MCF 10A (cell line): Measurements from ENCODE around the gene FILIP1L. TPM values are rescaled to one million over a fixed set of nuclear protein-coding genes. Genes with fewer than 3 reads are reported as not detected.
"Not testable (repeated sequence)": the region's sequence is repeated elsewhere in the genome, so short reads cannot be mapped to it uniquely, and the experiment has no call there.

ENCODE experiments used
- BruUV-seq: library from RNA; stranded (reverse); fragments of 400-500 nt; replicated peaks from 2 replicates; lab custom pipeline; 2021; lab: Mats Ljungman, UMichigan
- CTCF ChIA-PET: fragments of 300-600 bp; sonication (Branson Sonifier 250); formaldehyde crosslinking; extraction: SDS; loops from one replicate; lab custom pipeline; 2021; ENCODE audit warnings: antibody characterized with exemption, inconsistent platforms; lab: Yijun Ruan, JAX
- POLR2A ChIA-PET: fragments of 300-600, 350-650 bp; sonication (Branson Sonifier 250); formaldehyde crosslinking; extraction: SDS; loops from one replicate; lab custom pipeline; 2020; ENCODE audit warnings: antibody characterized with exemption, inconsistent platforms; lab: Yijun Ruan, JAX
- DNase-seq: peaks from one replicate; pipeline ENCODE4 v3.0.0-alpha.2; 2018; ENCODE audit not compliant: unreplicated experiment
- H3K27ac Mint-ChIP-seq: one replicate; pipeline ENCODE4 v1.8.0; 2022; ENCODE audit warnings: mild to moderate bottlenecking, low read depth, mixed read lengths; ENCODE audit not compliant: unreplicated experiment
- H3K27me3 Mint-ChIP-seq: one replicate; pipeline ENCODE4 v1.8.0; 2022; ENCODE audit warnings: mixed read lengths; ENCODE audit not compliant: insufficient read depth, unreplicated experiment
- H3K36me3 Mint-ChIP-seq: one replicate; pipeline ENCODE4 v1.8.0; 2022; ENCODE audit warnings: mild to moderate bottlenecking, moderate library complexity, mixed read lengths; ENCODE audit not compliant: insufficient read depth, unreplicated experiment
- H3K4me1 Mint-ChIP-seq: one replicate; pipeline ENCODE4 v1.8.0; 2022; ENCODE audit warnings: mixed read lengths; ENCODE audit not compliant: insufficient read depth, unreplicated experiment
- H3K4me3 Mint-ChIP-seq: one replicate; pipeline ENCODE4 v1.8.0; 2022; ENCODE audit warnings: mild to moderate bottlenecking, moderate library complexity, mixed read lengths; ENCODE audit not compliant: unreplicated experiment
- H3K9me3 Mint-ChIP-seq: one replicate; pipeline ENCODE4 v1.8.0; 2022; ENCODE audit warnings: mixed read lengths; ENCODE audit not compliant: unreplicated experiment
- CTCF ChIP-seq: fragments of 200-600 bp; IDR thresholded peaks from one replicate; pipeline ENCODE4 v1.8.0; 2022; ENCODE audit warnings: antibody characterized with exemption, mild to moderate bottlenecking; ENCODE audit not compliant: unreplicated experiment
- intact Hi-C: fragments of 100-400 bp; cut with micrococcal nuclease; formaldehyde crosslinking; loops from 2 replicates; pipeline ENCODE4 v1.14.1; 2022
- total RNA-seq: library from RNA; stranded (reverse); gene quantifications from 2 replicates; pipeline ENCODE4 v1.2.3, GENCODE V29; 2022

FILIP1L gene
- total RNA-seq, 1 experiment from 2014 or later = 2.4 TPM

- TF ChIP-seq CTCF = no peak
- ChIA-PET CTCF (interaction anchor here (0.5 to 2.6 kb wide), 59 partner anchors 9 to 1381 kb away, joined by 3 to 42 read pairs (median 5); partner anchors contain the start of gene TBC1D23), POLR2A (interaction anchor here (0.7 to 1.5 kb wide), 8 partner anchors 22 to 419 kb away, joined by 3 to 5 read pairs (median 4); no protein-coding TSS in a partner anchor)
- H3K9me3 Mint-ChIP-seq = no peaks in the 10 kb centered on the region
- H3K4me3 Mint-ChIP-seq = no peak overlapping the region
- DNase-seq = no peak
- H3K4me1 Mint-ChIP-seq = no peaks in the 10 kb centered on the region
- H3K27ac Mint-ChIP-seq = no peak overlapping the region
- BruUV-seq = no TSS peak
- intact Hi-C loops = loop anchor here (1.0 kb wide), 4 partner anchors 164 to 411 kb away; no protein-coding TSS in a partner anchor
- H3K36me3 Mint-ChIP-seq = peaks cover 6% of the 10 kb centered on the region
- H3K27me3 Mint-ChIP-seq = no peaks in the 10 kb centered on the region
Observed at GRCh38 chr3:99843590-99844258, 270.6 kb downstream of the FILIP1L start.

GRCh38 chr3:99842826-99843589 lies 271.3 kb downstream of the FILIP1L start:
- no peaks in the 10 kb centered on the region for H3K4me1 Mint-ChIP-seq
- intact Hi-C loops = loop anchor here (1.0 kb wide), 4 partner anchors 164 to 411 kb away; no protein-coding TSS in a partner anchor
- no peak overlapping the region for H3K4me3 Mint-ChIP-seq
- peak; percentile 52 for DNase-seq
- no TSS peak for BruUV-seq
- H3K27me3 Mint-ChIP-seq = no peaks in the 10 kb centered on the region
- CTCF ChIA-PET = interaction anchor here (0.6 to 2.6 kb wide), 42 partner anchors 9 to 486 kb away, joined by 3 to 42 read pairs (median 5); partner anchors contain the start of gene TBC1D23
- H3K27ac Mint-ChIP-seq = no peak overlapping the region
- peak; percentile 69 for TF ChIP-seq CTCF
- H3K9me3 Mint-ChIP-seq = no peaks in the 10 kb centered on the region
- POLR2A ChIA-PET = interaction anchor here (0.6 to 1.5 kb wide), 7 partner anchors 23 to 411 kb away, joined by 3 to 5 read pairs (median 4); no protein-coding TSS in a partner anchor
- H3K36me3 Mint-ChIP-seq = peaks cover 3% of the 10 kb centered on the region

GRCh38 chr3:99841949-99842348 lies 272.4 kb downstream of the FILIP1L start:
- H3K9me3 Mint-ChIP-seq, H3K4me3 Mint-ChIP-seq, H3K27ac Mint-ChIP-seq, intact Hi-C loops, H3K36me3 Mint-ChIP-seq, BruUV-seq, H3K4me1 Mint-ChIP-seq, H3K27me3 Mint-ChIP-seq, DNase-seq: not testable (repeated sequence)
- CTCF ChIA-PET = interaction anchor here (1.2 to 3.2 kb wide), 5 partner anchors 9 to 412 kb away, joined by 3 to 21 read pairs (median 4); no protein-coding TSS in a partner anchor
- POLR2A ChIA-PET = interaction anchor here (0.9 to 1.2 kb wide), 4 partner anchors 356 to 418 kb away, joined by 3 to 4 read pairs (median 4); partner anchors contain the start of gene TBC1D23

- CTCF ChIA-PET = interaction anchor here (0.6 to 3.2 kb wide), 10 partner anchors 9 to 423 kb away, joined by 3 to 20 read pairs (median 4); no protein-coding TSS in a partner anchor
- Mint-ChIP-seq H3K36me3 (no peaks in the 10 kb centered on the region), H3K4me1 (no peaks in the 10 kb centered on the region), H3K9me3 (no peaks in the 10 kb centered on the region), H3K27me3 (no peaks in the 10 kb centered on the region), H3K27ac (no peak overlapping the region), H3K4me3 (no peak overlapping the region)
- BruUV-seq = no TSS peak
- intact Hi-C loops = no loop called here
- no peak for DNase-seq
- no peak for TF ChIP-seq CTCF
- POLR2A ChIA-PET = interaction anchor here (0.5 to 1.1 kb wide), 3 partner anchors 10 to 421 kb away, joined by 3 to 5 read pairs (median 4); partner anchors contain the start of gene TBC1D23
Observed at GRCh38 chr3:99839613-99840012, 274.7 kb downstream of the FILIP1L start.
